DMS53 treated with DMSO at 0.1 percent for 48 hours (cell line): ENCODE measurements around the gene PYGM.

Experiments used
- DNase-seq: peaks from one replicate; lab custom pipeline; 2025; ENCODE audit not compliant: unreplicated experiment; lab: John Stamatoyannopoulos, UW

The PYGM gene

DNA sequence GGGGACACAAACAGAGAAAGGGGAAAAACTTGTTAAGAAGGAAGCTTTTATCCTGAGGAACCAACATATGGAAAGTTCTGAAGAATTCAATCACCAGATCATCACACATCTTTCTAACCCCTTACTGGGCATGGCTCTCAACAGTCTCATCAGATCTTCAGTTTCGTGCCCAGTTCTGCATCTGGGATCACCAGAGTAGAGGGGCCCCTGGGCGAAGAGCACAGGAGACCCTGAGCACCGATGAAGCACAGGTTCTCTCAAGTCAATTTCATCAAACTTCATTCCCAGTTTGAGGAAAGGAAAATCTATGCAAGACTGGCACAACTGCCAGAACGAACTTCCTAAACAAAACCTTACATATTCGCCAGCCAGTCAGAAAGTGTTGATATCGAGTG is 8.5 kb upstream of the PYGM start:
- no peak for DNase-seq

DNA sequence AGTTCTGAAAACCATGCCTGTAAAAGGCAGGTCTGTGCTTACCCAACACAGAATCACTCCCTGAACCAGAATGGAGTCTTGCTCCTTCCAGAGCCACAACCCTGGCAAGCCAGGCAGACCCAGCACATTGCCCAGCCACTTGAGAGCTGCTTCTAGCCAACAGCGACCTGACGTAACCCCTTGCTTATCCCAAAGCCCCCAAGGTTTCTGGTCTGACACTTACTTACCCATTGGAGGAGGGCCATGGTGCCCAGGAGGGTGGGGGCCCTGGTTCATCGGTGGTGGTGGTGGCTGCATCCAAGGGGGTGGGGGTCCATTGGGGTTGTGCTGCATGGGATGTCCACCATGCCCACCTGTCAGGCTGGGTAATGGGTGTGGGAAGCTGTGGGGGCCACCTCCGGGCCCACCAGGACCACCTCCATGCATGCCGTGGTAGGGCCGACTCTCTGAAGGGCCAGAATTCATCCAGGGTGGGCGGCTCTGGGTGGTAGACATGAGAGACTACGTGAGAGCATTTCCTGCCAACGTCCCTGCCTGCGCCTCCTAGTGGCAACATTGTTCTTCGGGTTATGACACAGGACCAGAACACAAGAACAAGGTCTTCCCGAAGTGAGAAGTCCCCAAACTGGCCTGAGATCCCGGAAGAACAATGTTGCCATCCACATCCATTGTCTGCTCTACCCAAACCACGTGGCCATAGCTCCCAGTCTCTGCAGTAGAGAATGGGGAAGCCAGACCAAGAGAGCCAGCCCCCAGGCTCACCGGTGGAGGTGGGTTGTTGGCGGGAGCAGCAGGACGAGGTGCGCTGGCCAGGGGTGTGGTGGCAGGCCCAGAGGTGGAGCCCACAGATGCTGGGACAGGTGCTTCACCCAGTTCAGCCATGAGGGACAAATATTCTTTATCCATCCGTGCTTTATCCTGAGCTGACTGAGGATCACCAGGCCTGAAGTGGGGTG is 7.8 kb upstream of the PYGM start:
- DNase-seq, result peak; percentile 56

DNA sequence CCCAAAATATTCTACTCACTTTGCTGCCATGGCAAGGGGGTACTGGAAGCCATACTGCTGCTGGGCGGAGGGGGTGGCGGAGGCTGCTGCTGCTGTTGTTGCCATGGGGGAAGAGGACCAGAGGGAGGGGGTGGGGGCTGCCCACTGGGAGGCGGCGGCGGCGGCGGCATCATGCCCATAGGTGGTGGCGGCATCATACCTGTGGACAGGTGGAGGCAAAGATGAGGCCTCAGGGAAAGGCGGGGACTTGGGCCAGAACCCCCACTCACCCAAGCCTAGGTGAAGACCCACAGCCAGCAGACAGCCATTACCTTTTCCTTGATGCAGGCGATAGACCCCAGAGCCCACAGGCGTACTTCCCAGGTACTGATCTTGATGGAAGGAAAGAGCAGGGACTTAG is 7.1 kb upstream of the PYGM start:
- DNase-seq, result no peak

DNA sequence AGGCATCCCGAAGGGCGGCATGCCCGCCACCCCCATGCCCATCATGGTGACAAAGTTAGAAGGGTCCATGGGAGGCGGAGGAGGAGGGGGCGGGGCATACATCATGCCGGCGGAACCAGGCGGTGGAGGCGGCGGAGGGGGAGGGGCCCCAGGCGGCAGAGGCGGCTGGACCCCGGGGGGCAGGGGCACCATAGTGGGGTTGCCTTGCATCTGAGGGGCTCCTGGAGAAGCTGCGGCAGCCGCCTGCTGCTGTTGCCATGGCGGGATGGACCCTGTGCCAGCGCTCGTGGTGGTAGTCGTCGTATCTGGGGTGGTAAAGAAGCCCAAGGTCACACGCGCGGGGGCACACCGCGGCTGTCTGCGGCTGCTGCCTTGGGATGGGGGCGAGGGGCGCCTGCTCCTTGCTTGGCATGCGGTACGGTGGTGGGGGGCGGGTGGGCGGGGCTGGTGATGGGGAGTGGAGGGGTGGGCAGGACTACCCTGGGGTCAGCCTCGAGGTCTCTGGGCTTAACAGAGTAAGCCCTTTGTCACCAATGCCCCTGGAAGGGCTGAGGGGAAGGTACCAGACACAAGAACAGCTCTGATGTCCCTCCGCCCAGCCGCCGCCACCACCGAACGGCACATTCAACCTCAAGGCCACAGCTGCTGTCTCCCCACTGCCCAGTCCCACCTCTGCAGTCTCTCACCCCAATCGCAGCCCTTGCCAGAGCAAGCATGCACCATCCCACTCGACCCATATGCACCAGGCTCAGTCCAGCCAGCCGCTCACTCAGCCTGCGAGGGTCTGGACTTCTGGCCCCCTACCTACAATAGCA is 6.3 kb upstream of the PYGM start:
- no peak for DNase-seq

DNA sequence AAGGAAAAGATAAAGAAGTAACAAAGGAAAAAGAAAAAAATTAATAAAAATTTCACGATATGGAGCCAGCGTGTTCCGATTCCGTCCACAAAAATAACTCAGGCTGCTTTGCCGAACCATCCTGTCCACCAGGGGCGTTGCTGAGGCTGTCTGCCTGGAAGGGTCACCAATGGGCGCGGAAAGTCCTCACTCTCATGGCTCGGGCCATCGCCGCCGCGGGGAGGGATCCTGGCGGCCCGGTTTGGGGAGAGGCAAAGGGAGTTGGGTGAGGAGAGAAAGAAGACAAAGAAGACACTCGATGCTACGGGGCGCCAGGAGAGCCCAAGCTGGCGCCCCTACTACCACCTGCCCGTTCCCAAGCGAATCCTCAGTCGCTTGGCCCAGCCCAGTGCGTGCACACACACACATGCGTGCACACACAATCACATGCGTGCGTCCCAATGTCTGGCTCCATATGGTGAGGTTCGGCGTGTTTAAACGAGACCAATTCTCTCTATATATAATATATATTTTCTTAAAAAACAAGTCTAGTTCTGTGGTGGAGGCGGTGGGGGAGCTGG is 5.6 kb upstream of the PYGM start:
- DNase-seq, result no peak

DNA sequence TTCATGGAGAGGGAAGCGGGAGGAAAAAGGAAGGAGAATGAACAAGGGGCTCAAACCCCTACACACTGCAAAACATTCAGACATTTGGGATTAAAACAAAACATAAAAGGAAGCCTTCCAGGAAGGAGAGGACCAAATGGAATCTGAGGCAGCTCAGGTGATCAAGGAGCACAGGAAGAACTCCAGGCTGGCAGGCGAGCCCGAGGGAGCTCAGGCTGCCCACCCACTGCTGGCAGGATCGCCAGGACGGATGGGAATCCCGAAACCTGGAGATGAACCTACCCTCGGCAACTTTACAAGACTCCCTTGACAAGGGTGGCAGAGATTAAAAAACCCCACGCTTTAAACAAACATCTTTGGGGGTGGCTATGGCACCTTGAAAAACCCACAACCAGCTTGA is 5.0 kb upstream of the PYGM start:
- DNase-seq, result no peak

DNA sequence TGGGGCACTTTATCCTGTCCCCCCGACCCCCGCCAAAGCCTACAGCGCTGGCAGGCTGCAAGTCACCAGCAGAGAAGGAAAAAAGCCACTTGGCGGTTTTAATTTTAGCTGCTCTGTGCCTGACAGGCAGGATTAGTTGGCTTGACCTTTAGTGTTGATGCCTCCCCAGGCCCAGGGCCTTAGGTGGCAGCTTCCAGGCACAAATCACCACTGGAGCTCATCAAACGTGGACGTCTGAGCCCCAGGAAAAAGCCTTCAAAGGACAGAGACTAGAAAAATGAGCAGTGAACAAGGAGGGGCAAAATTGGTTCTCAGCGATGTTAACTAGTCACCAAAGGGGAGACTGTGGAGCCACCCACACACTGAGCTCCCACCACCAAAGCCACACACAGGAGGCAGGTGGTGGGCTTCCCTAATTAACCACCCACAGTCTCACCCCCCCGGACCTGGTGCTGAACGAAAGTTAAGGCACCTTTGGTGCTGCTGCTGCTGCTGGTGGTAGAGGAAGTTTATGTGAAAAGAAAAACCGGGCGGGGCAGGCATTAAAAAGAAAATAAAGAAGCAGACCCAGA is 4.4 kb upstream of the PYGM start:
- no peak for DNase-seq

DNA sequence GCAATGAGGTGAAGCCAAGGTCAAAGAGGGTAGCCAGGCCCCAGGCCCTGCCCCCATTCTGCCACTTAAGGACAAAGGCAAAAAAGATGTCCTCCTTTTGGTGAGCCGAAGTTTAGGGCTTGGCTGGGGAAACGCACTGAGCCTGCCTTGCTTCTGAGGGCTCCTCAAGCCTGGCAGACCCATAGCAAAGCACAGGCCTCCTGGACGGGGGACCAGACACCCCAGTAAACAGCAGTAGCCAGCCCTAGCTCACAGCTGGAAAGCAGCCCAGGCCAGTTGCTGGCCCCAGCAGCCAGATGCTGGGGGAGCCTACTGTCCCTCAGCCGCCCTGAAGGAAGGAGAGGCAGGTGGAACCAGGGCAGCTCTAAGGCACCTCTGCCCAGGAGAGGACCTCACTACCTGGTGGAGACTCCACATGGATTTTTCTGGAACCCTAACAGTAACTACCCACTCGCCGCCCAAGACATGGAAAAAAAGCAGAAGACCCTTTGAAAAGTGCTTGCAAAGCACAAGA is 3.8 kb upstream of the PYGM start:
- DNase-seq, result no peak

DNA sequence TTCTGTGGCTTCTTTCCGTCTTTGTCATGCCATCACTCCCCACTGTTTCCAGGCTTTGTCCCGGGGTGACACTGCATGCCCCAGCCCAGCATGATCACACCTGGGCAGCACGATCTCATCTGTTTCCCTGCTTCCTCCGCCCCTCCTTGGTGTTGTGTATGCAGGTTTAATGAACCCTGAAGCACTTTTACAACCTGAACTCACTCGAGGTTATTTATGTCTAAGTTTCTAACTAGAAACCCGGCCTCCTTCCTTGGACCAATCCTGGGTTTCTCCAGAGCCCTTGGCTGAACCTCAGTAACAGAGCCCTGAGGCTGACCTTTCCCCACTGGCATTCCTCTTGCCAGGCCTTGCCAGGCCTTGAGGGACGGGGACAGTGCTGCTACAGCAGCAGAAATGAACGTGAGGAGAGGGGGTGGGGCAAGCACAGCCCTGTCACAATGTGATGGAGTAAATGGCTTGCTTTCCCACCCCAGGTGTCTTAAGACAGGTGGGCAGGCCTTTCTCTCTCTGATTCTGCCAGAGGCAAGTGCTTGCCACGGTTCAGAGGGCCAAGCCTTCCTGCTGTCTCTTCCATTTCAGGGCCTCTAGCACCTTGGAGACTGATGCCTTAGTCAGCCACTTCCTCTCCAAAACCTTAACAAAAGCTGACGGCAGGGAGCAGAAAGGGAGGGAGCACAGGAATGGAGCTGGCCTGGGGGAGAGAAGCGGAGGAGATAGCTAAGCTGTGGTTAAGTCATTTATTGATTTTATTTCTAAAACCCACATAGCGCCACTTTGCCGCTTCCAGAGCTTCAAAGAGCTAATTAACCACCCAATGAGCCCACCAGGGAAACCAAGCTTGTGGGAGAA is 3.1 kb upstream of the PYGM start:
- no peak for DNase-seq

DNA sequence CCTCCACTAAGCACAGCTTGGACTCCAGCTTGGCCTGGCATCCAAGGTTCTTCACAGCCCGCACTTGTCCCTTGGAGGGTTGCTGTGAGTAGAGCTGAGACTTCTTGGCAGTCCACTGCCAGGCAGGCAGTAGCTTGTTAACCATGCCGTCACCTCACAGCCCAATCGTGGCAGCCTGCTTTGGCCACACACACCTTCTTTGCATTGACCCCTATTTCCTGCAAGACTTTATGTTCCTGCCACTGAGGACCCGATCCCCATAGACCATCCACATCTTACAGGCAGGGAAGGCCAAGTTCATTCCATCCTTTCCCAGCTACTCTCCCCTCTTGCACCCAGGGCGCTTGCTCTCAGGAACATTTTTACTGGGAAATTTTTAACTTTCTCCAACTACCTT is 2.5 kb upstream of the PYGM start:
- DNase-seq, result no peak

DNA sequence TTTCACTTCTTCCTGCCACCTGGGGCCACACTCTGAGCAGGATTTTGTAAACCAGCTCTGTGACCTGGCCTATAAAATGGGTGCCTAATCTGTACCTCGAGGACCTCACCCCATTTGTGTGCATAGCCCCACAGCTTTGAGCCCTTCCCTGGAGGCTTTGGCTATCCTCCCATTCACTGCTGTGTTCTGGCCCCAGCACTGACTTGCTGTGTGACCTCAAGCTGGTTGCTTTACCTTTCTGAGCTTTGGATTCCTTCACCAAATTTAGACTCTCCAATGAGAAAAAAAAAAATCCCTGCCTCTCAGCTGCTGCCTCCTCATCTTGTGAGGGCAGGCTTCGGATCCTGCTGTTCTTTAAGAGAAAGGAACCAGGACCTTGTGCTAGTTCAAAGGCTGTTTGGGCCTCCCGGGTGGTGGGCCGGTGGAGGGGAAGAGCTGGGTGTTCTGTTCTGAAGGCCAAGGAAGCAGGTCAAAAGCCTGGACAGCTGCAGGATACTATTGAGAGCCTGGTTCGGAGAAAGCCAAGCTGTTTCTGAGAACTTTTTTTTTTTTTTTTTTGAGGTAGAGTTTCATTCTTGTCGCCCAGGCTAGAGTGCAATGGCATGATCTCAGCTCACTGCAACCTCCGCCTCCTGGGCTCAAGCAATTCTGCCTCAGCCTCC is 1.1 kb upstream of the PYGM start:
- no peak for DNase-seq

DNA sequence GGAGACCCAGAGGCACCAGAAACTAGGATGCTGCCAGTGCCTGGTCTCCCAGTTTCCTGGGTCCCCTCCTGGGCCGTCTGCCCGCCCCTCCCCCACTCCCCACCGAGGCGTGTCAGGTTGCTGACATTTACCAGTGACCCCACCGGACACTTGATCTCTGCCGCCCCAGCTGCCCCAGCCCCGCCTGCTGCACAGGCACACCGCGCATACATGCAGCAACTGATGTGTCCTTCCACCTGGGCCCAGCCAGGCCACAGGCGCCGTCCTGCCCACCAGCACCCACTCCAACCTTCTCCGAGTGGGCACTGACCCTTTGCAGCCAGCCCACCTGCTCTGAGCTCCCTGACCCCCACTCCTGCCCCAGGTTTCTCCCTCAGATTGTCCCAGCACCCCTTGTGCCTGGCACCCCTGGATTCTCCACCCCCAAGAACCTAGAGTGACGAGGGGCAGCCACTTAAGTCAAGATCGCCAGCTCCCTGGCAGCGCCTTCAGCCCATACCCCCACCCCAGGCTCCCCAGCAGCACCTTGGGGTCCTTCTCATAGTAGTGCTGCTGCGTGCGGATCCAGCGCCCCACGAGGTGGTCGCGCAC is 548 bp downstream of the PYGM start:
- no peak for DNase-seq

DNA sequence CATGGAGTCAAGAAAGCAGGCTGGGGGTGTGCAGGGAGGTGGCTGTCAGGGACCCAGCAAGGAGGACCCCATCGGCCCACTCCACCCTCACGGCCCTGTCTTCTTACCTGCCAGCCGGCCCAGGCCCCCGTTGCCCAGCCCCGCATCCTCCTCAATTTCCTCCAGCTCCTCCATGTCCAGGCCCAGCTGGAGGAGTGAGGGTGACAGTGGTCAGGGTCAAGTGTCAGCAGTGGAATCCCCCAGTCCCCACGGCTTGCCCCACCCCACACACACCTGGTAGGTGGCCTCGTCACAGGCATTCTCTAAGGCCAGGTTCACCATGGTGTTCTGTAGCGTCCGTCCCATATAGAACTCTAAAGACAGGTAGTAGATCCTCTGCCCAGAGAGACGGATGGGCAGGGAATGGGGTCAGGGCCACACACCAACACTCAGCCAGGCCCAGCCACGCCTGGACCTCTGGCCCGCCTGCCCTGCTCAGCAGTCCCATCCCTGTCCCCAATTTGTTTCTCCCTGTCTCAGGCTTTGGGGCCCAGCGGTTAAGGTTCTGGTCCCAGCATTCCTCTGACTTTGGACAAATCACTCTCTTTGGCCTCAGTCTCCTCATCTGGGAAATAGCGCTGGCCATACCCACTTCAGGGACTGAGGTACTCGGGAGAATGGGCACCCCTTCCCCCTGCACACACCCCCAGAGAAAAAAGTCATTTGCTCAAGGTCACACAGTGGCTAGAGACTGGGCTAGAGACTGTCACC is 1.3 kb downstream of the PYGM start:
- DNase-seq, result no peak

DNA sequence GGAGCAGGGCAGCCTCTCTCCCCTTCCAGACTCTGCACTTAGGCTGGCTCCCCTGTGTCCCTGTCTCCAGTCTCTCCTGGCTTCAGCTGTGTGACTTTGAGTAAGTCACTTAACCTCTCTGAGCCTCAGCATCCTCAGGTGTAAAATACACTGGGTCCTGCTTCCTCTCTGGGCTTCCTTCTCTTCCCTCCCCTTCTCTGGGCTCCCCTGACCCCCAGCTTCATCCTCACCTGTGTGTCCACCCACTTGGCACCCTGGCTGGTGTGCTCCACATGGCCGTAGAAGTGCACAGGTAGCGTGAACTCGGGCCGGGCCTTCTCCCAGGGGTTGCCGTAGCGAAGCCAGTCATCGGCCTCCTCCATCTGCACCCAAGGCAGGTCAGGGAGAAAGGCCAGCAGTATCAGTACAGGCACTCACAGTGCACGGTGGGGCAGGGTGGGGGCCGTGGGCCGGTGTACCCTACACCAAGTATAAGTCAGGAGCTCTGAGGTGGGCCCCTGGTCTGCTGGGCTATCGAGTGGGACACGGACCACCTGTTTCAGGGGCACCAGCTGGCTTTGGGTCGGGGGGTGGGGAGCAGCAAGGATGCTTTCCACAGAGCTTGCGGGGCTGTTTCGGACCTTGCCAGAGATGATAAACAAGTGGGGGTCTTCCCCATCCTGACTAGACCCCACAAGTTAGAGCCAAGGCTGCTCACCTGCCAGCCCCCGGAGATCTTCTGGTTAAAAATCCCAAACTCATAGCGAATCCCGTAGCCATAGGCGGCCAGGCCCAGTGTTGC is 2.0 kb downstream of the PYGM start:
- DNase-seq, result no peak

DNA sequence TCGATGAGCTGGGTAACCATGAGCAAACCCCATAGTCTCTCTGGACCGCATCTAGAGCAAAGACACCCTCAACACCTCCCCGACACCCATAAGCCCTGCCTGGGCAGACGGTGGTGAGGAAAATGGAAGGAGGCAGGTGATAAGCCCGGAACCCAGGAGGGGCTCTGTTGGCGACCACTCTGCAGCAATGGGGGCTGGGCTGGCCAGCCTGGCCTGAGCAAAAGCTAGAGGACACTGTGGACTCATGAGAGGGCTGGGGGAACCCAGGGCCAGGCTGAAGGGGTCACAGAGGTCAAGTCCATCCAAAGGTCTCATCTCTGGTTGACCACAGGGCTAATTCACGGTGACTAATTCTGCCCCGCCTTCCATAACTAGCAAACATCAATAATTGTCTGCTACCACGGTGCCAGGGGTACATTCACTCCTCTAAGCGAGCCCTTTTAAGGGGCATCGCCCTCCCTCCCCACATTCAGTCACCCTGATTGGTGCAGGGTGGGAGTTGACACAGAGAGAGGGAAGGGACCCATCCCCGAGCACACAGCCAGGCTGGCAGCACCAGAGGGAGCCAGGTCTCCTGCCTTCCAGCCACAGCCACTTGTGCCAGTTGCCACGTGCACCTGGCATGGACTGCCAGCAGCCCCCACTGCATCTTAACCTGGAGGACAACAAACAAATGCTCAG is 4.0 kb downstream of the PYGM start:
- DNase-seq, result no peak

DNA sequence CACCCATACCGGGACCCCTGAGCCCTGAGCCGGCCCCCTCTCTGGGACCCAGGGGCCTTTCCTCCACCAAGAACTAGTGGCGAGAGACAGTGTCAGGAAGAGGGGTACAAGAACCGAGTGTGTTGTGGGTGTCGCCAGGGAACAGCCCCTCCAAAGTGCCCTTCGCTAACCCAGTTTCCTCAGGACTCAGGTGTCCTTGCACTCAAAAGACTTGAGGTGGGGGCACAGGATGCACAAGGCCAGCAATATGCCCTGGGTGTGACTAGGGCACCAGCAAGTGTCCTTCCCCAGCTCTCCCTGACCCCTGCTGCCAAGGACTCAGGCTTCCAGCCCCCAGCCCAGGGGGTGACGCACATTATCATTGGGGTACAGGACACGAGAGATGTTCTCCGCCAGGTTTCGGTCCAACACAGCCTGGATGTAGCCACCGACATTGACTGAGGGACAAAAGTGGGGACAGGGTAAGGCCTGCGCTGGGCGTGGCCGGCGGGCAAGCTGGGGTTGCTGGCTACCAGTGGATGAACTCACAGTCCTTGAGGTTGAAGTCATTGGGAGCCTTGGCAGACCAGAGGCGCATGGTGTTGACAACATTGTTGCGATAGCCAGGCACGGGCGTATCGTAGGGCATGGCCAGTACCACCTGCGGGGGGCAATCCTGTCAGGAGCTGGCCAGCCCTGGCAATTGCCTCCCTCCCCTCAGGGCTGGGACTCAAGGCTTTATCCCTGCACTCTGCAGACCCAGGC is 4.7 kb downstream of the PYGM start:
- no peak for DNase-seq
